HT1080 (cell line): Measurements from ENCODE around the gene SORCS2. TPM values are rescaled to one million over a fixed set of nuclear protein-coding genes. Genes with fewer than 3 reads are reported as not detected.

Source experiments
- DNase-seq: peaks from one replicate; pipeline ENCODE4 v3.0.0-alpha.2; 2015; ENCODE audit warnings: low read depth
- total RNA-seq: library from RNA; depleted of rRNA; stranded (reverse); fragments of >200 nt; shearing (Covaris generic); gene quantifications from 2 replicates; pipeline ENCODE4 v1.2.3, GENCODE V29; 2014

SORCS2 gene
- total RNA-seq, 1 experiment from 2014 or later: 5.4 TPM

DNA sequence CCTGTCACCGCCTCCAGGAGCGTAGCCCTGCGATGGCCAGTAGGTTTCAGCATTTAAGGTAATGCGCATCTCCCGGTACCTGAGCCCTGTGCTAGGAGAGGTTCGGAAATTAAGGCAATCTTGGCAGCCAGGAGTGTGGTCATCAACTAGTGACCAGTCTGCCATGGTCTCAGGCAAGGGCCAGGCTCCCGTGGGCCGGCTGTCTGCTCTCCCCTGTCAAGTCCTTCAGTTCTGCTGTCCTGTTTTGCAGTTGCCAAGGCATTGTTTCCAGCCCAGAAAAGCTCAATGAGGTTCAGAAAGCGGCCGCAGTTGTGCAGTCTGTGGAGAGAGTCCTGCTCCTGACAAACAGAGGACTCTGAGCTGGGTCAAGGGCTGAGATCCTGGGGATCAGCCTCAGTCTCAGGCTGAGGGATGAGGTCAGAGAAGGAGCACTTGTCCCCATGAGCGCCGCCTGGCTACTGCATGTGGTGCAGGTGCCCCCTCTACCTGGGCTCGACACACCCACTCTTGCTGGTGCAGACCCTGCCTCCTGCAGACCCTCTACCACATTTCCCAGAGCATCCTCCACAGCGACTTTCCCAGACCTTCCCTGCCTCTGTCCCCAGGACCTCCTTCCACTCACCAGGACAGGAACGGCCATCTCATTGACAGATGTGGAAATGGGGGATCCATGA lies 295.8 kb downstream of the SORCS2 start:
- DNase-seq: no peak

DNA sequence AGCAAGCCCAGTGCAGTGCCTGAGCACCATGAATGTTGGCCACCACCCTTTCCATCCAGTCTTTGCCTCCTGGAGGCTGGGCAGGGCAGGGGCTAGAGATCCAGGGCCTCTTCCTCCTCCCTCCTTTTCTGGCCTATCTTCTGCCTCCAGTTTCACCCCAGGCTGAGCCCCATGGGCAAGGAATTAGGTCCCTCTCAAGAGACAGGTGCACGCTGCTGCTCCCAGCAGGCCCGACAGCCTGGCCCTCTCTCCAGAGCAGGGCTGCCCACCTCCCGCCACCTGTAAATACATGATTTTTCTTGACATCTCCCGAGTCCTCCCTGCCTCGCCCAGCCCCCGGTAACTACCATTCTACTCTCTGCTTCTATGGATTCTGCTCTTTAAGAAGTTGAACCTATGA lies 299.6 kb downstream of the SORCS2 start:
- DNase-seq: no peak

DNA sequence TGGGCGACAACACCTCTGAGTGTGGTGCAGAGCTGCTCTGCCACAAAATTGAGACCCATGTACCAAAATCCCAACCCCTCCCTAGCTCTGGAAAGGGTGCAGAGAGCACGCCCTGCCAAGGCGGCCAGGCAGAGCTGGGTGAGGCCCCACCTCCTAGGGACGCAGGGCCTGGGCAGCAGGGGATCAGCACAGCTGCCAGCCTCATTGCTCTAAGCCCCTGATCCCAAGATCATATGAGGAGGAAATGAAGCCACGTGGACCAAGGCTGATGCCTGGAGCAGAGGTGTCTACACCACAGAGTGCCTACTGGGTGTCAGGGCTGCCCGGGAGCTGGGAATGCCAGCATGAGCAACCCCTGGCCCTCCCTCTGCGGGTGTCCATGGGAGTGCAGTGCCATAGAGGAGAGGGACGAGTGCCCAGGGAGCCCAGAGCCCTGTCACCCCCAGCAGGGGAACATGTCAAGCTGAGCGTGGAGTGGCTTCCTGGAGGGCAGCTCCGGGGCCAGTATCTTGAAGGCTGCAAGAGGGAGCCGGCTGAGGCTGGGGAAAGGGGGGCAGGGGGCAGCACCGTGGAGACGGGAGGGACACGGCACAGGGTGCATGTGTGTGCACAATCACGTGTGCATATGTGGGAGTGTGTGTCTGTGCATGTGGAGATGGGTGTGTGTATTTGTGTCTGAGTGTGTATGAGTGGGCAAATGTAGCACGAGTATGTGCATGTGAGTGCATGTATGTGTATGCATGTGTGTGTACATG lies 306.3 kb downstream of the SORCS2 start:
- DNase-seq: no peak

DNA sequence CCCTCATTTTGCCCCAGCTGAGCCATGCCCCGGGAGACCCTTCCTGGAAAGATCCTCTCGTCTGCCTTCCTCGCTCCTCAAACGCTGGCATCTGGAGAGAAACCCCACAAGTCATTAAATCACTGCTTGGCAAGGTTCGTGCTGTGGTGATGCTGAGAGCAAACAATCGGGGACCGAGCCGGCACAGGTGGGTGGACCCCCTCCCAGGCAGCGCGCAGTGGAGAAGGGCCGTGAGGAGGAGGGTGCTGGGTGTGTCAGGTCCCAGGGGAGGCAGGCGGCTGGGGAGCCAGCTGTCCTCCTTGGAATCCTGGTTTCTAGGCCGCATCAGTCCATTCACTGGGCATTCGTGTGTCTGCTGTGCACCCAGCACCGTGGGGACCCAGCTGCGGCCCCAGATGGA lies 307.3 kb downstream of the SORCS2 start:
- DNase-seq: no peak

DNA sequence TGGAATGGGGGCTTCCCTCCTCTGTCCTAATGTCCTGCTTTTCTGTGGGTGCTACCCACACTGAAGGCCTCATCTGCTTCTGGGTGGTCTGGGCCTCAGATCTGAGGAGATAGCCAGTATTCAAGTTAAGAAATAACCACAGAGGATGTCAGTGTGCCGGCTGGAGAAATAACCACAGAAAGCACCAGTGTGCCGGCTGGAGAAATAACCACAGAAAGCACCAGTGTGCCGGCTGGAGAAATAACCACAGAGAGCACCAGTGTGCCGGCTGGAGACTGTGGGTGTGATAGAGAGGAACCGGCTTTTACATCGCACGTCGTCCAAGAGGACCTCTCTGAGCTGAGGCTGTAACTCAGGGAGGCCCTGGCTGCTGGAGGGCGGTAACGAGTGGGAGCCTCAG lies 308.1 kb downstream of the SORCS2 start:
- DNase-seq: no peak

DNA sequence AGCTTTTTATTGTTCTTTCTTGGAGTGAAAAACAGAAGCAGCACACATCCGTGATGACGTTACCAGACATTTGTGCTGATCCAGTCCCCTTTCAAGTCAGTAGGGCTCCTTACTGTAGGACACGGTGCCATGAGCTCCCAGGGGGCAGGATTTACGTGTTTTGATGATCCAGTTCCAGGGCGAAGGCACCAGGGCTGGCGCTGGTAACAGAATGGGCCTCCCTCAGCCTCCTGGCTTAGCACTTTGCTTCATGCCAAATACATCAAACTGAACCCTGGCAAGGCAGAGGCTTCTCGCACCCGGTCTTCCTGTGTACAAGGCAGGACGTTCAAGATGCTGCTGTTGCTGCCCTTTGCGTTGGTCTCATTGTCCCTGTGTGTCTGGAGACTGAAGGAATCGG lies 309.0 kb downstream of the SORCS2 start:
- DNase-seq: no peak

DNA sequence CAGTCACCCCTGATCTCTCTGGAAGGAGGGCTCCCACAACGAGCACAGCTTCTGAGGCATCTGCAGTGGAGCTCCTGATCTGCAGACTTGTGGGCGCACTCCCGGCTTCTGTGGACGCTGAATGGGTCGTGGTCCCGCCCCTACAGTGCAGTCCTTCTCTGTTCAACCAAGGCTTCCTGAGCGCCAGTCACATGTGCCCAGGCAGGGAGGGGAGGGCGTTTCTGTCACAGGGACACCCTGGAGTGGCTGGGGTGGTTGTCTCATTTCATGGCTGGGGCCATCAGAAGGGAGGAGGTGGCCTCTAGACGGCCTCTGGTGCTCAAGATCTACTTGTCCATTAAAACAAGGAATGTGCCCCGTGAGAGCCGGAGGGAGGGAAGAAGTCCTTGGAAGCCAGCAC lies 309.5 kb downstream of the SORCS2 start:
- DNase-seq: no peak

DNA sequence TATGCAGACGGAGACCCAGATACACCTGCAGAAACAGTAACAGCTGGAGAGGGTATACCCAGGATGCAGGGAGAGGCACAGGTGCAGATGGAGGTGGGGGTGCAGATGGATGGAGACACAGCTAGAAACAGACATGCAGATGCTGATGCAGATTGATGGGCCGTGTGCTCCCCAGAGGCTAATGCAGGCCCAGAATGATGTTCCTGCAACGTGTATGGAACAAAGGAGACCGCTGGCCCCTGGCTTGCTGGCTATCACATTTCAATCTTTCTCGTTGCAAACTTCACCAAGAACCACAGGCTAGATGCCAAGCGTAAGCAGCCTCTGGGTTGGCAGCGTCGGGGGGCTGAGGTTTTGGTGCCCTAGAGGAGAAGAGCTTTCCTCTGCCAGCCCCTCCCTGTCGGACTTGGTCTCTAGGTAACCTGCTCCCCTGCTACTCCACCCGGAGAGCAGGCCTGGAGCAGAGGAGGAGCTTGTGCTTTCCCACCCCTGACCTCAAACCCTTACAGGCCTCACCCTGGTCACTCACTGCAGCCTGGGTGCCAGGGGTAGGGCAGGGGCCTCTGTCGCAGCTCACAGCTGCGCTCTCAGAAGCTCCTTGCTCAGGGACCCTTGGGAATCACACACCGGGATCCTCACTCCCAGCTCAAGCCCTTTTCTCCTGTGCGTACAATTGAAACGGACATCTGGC lies 311.4 kb downstream of the SORCS2 start:
- no peak for DNase-seq

DNA sequence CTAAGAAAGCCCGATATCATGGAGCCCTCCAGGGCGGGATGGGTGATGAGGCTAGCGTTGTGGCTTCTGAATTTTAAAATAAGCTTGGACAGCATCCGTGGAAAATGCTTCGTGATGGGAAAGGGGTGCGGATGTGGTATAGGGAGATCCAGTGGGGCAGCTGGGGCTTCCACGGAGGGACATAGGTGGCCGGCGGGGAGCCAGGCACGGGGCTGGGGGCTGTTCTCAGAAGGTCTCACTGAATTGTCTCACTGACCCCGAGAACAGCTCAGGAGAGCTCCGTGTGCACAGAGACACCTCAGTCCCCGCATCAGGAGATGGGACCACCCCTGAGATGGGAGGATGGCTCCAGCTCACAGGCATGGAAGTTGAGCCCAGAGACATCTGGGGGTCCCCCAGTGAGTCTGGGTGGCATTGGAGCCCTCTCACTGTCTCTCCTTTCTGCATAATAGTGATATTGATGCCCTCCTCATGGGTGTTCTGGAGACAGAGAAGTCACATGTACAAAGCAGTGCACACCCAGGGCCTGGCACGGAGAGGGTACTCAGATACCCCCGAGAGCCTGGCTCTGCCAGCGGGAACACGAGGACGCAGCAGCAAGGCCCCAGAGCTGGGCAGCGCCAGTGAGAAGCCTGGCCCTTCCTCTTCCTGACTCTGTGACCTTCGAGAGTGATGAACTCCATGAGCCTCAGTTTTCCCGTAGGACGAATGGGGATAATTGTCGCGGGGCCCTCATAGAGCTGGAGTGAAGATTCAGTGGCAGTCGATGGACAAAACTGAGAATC lies 313.0 kb downstream of the SORCS2 start:
- no peak for DNase-seq

DNA sequence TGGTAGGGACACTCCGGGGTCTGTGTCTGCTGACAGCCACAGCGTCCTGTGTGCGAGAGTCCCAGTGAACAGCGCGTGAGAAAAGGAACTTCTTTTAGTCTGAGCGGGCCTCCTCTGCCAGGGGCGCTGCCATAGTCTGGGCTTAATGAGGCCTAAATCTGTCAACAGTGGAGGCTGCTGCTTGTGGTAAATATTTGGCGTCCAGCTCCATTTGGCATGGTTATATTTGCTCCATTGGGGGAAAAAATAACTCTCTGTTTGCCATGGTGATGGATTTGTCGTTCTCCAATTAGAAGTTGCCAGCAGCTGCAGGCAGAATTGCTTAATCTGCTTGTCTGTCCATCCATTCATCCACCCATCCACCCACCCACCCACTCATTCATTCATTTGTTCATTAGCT lies 313.8 kb downstream of the SORCS2 start:
- DNase-seq: no peak

DNA sequence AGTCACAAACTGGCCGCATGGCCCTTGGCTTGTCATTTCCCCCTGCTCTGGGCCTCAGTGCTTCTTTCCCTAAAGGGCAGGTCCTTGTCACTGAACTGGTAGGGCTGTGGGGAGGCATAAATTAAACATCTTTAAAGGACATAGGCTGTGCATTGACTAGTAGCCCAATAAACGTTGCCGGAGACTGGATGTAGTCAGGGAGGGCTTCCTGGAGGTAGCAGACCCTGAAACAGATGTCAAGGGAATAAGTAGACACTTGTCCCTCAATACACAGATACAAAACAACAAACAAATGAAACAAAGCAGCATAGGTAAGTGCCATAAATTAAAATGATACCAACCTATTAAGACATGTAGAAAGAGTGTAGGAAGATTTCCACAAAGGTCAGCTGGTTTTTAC lies 314.2 kb downstream of the SORCS2 start:
- no peak for DNase-seq

DNA sequence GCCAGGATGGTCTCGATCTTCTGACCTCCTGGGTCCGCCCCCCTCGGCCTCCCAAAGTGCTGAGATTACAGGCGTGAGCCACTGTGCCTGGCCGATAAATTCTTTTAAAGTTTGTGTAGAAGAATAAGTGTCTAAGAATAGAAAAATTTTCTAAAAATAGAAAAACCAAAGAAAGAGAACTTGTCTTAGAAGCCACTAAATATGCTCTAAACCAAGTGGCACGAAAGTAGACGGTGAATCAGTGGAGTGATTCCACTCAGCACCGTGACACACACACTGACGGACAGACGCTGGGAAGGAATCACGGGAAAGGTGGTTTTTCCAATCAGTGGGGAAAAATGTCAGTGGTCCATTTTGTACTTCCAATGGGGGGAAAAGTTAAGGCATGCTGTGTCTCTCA lies 315.0 kb downstream of the SORCS2 start:
- DNase-seq: no peak

DNA sequence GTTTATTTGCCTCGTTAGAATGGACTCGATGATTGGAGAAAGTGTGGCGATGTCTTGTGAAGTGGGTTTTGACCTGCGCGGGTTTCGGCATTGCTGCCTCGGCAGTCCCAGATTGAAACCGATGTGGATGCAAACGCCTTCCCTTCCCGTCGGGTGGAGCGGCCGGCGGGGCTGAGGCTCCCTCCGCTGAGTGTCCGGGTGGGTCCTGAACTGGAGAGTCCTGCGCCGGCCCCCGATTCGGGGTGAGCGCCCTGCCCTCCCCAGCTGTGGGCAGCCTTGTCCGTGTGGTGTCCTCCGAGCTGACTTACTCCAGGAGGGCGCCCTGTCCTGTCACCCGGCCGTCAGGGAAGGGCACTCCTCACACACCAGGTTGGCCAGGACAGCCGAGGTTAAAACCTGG lies 317.7 kb downstream of the SORCS2 start:
- DNase-seq: no peak

DNA sequence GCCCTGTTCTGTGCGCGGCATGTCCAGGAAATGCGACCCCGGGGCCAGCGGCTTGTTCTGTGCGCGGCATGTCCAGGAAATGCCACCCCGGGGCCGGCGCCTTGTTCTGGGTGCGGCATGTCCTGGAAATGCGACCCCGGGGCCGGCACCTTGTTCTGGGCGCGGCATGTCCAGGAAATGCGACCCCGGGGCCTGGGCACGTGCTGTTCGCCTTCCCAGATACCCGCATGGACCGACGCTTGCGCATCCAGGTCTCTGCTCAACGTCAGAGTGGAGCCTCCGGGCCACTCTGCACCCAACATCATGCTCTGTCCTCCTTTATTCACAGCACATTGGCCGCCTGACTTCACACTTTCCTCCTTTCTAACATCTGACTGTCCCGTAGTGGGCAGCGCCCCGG lies 318.2 kb downstream of the SORCS2 start:
- no peak for DNase-seq

DNA sequence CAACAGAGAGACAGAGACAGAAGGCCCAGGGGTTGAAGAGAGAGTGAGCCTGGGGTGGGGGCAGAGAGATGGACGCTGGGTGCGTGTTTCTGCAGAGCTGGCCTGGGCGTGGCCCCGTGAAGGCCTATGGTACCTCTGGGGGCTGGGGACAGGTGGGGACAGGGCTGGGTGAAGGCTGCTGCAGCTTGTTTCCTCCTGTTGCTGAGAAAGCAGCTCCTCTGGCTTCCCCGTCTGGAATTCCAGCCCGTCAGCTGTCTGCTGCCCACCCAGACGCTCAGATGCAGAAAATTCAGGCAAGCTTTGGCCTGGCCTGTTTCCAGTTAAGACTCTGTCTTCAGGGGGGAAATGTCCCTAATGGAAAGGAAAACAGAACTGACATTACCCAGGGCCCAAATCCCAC lies 319.2 kb downstream of the SORCS2 start:
- DNase-seq: no peak

DNA sequence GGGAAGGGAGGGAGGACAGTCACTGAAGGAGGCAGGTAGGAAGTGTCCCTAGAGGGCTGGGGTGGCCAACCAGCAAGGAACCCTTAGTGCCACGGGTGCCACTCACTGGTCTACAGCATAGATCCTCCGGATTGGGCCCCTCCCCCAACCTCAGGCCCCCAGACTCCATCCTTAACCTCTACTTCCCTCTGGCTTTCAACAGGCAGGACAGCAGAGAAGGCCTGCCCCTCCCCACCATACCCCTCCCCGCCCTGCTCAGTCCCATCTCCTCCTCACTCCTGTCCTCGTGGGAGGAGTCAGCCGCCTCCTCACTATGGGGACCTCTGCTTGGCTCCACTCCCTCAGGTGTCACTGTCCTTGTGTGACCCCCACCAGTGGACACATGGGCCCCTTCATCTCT lies 320.1 kb downstream of the SORCS2 start:
- no peak for DNase-seq

DNA sequence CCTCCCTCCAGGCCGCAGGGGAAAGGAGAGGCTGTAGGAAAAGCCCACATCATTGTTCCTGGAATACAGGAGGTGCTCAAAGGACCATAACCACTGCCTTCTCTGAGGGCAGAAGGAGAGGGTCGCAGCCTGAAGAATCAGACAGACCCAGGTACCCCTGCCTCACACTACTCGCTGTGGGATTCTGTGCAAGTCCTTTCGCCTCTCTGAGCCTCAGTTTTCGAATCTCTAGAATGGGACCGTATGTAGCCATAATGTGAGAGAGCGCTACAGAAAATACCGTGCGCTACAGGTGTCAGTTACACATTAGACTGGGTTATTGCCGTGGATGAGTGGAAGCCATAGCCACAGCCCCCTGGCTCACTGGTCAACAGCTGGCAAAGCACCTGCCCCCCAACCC lies 320.6 kb downstream of the SORCS2 start:
- DNase-seq: no peak

DNA sequence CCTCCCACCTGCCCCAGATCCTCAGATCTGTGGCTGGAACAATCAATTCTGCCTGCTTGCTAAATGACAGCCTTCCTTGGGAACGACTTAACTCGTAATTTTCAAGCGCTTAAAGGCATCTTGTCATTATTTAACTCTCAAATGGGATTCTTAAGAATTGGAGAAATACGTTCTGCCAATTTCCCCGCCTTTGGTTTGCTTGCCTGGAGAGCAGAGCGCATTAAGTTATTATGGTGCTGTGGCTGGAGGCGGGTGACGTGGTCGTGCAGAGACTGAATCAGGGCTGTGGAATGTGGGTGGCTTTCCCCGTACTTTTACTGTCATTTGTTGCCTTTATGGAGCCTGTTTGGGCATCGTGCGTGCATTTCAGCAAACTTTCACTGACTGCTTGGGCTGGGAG lies 321.3 kb downstream of the SORCS2 start:
- peak; percentile 75 for DNase-seq

DNA sequence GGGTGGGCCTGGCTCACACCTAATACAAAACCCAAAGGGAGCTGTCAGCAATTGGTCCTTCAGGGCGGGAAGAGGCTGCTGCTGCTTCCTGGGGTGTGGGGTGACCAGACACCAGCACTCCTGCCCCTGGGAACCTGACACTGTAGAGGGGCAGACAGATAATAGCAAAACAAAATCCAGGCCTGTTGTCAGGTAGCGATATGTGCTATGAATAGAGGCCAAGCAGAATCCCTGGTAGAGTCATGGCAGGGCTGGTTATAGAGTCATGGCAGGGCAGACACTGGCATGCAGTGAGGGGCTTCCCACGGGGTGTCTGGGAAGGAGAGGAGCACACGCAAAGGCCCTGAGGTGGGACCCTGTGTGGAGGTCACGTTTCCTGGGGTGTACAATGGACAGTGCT lies 321.9 kb downstream of the SORCS2 start:
- DNase-seq: no peak

DNA sequence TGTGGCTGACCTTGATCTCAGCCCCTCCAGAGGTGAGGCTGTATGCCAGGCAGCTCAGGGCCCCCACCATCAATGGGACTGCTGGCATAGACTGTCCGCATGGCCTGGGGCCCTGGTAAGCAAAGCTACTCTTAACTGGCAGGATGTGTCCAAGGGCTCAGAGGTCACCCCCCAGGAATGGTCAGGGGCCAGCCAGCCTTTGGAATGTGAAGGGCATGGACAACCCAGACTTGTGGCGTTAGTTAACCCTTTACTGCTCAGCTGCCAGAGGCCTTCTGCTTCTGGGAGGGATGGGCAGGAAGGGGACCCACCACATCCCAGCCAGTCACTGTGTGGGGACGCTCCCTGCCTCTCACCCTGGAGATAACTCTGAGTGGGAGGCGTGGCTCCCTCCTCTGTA lies 322.5 kb downstream of the SORCS2 start:
- no peak for DNase-seq

DNA sequence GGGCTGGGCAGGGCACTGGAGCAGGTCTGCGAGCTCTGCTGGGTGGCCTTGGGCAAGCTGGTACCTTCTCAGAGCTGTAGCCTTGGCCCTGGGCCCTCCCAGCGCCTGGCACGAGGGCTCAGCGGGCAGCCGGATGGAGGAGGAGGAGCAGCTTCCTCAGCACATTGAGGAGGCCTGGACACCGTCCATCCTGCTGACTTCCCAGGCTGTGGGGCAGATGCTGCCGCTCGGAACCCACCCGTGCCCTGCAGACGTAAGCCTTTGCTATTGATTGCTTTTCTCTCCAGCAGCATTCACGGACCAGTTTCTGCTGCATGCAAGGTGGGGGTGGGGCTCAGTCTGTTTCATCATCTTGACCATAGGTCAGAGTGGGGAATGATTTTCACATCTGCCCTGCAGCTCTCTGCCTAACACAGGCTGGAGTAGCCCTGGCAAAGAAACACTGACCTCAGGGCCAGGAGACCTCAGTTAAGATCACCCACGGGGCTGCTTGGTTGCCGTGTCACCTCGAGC lies 323.1 kb downstream of the SORCS2 start:
- no peak for DNase-seq
